ENCODE data around the gene GH1.
A peak's percentile ranks its signal among the peaks of the same experiment; 100 is the strongest.
"Not testable (repeated sequence)": the region's sequence is repeated elsewhere in the genome, so short reads cannot be mapped to it uniquely, and the experiment has no call there.

Gene GH1

DNA sequence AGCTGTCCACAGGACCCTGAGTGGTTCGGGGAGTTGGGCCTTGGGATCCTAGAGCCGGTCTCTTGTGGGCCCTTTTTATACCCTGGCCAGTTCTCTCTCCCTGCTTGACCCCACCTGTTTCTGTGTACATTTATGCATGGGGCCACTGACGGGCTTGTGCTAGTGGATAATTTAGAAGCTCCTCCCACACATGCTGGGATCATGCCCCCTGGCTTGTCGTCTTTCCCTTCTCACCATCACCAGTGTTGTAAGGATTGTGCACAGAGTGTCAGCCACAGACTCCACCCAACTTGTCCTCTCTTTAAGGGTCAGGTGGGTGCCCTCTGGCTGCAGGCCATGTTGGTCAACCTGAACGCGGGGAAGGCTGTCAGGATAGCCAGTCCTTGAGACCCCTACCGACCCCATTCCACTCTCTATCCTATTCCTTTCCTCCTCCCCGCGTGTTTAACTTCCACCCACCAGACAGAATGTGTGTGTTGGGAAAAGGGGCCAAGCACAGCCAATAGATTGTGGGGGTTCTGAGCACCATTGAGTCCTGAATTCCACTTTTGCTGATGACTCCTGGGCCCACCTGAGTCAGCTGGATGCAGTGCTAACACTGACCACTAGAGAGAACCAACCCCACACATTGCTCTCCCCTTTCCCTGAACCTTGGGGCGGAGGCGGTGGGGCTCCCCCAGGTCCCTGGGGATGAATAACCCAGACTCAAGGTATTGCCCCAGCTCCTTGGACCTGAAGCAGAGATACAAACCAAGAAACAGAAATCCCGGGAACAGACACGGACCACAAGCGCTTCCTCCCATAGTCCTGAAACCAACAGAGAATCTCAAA is 21.9 kb downstream of the GH1 start, which contains the start of gene CSH1:
Gene CSH1, minus strand, starts transcription at position 51 of the 831 bp plus-strand sequence. CDS start 63 bp downstream, outside the sequence.
- not testable (repeated sequence) for DNase-seq (ENCODE audit: low read depth)

DNA sequence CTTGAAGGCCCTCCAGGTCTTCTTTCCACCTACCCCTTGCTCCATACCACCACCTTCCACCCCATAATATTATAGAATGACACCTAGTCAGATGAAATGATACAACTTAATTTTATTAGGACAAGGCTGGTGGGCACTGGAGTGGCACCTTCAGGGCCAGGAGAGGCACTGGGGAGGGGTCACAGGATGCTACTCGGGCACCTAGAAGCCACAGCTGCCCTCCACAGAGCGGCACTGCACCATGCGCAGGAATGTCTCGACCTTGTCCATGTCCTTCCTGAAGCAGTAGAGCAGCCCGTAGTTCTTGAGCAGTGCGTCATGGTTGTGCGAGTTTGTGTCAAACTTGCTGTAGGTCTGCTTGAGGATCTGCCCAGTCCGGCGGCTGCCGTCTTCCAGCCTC is 23.8 kb downstream of the GH1 start:
- DNase-seq (ENCODE audit: low read depth): not testable (repeated sequence)

DNA sequence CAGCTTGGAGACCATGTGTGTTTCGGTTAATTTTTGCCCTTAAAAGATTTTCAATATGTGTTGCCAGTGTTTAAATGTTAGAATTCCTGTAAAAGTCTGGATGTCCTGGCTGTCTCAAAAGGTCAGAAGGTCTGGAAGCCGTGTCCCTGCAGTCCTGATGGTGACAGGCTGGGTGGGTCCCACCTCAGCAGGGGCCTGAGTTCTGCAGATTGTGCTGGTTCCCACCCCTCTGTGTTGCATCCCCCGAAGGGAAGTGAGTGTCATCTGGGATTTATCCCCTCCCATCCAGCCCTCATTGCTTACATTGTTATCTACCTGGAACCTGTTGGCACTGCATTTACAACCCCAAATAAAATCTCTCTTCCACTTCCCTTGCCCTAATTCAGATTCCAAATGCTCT is 24.6 kb downstream of the GH1 start:
- DNase-seq (ENCODE audit: low read depth): not testable (repeated sequence)

DNA sequence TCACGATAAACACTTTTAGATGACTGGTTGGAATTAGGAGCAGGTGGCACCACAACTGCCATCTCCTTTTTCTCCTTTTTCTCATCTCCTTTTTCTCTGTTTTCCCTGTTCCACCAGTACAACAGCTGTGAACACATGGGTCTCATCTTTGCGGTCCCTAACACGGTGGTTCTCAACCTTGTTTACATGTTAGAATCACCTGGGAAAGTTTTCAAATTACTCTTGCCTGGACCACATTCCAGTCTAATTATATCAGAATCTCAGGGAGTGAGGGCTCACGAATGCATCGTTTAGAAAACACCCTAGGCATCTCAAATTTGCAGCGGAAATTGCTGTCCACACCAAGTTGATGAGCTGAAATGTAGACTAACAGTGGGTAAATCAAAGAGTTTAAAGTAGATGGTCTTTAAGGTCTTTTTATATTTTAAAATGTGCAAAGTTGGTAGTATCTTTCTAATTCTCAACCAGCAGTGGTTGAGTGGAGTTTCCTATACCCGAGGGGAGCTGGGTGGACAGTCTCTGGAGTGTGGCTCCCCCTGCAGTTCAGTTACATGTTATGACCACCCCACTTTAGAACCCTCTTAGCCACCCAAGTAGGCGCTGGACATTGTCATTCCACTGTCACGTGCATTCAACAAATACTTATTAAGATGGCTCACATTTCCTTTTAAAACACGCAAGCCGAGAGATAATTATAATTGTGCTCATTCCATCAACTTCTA is 26.2 kb downstream of the GH1 start:
- not testable (repeated sequence) for DNase-seq (ENCODE audit: low read depth)

DNA sequence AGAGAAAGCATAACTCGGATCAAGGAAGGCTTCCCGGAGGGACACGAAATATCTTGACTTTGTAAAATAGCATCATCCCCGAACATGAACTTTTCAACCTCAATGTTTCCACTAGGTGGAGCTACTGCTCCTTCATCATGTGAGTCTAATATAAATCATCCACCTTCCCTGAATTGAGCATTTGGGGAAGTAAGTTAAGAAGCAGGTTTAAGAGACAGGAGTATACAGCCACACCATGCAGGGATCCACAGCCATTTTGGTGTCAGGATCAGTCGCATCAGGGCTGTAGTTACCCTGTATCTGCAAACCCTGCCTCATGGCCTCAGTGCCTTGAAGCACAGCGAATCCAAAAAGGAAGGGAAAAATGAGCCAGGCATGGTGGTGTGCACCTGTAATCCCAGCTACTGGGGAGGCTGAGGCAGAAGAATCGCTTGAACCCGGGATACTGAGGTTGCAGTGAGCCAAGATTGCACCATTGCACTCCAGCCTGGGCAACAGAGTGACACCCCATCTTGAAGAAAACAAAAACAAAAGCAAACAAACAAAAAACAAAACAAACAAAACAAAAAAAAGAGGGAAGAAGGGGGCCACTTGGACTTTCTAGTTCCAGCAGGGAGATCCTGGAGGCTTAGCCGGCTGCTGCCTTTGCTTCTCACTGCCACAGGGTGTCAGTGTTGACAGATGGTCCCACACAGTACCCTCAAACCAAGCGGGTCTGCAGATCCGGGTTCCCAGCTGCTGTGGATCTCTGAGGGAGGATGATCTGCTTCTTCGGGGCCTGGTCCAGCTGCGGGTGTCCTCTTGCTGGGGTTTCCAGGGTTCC is 29.4 kb downstream of the GH1 start:
- DNase-seq (ENCODE audit: low read depth): not testable (repeated sequence)

DNA sequence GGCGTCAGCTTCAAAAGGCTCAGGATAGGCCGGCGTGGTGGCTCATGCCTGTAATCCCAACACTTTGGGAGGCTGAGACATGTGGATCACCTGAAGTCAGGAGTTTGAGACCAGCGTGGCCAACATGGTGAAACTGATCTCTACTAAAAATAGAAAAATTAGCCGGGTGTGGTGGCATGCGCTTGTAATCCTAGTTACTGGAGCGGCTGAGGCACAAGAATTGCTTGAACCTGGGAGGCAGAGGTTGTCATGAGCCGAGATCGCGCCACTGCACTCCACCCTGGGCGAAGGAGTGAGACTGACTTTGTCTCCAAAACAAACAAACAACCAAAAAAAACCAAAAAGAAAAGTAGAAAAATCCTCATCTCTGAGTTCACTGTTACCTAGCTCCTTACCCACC is 33.5 kb downstream of the GH1 start:
- not testable (repeated sequence) for DNase-seq (ENCODE audit: low read depth)

DNA sequence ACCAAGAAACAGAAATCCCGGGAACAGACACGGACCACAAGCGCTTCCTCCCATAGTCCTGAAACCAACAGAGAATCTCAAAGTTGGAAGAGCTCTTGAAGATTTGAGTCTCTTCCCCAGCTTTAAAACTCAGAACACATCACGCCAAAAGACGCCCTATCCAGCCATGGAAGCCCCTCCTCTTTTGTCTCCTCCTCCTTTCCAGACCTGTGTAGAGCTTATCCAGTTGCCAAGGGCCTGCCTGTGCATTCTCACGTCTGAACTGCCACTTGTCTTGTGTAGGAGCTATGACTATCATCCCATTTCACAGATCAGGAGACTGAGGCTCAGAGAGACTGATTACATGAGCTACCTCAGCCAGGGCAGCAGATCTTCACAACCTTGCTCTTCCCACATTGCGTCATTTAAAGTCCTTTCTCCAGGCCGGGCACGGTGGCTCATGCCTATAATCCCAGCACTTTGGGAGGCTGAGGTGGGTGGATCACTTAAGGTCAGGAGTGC is 36.0 kb downstream of the GH1 start:
- not testable (repeated sequence) for DNase-seq (ENCODE audit: low read depth)

DNA sequence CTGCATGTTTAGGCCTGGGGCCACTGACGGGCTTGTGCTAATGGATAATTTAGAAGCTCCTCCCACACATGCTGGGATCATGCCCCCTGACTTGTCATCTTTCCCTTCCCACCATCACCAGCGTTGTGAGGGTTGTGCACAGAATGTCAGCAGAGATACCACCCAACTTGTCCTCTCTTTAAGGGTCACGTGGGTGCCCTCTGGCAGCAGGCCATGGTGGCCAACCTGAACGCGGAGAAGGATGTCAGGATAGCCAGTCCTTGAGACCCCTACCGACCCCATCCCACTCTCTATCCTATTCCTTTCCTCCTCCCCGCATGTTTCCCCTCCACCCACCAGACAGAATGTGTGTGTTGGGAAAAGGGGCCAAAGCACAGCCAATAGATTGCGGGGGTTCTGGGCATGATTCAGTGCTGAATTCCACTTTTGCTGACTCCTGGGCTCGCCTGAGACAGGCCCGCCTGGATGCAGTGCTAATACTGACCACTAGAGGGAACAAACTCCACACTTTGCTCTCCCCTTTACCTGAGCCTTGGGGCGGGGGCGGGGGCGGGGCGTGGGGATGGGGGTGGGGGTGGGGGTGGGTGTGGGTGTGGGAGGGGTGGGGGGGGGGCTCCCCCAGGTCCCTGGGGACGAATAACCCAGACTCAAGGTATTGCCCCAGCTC is 36.6 kb downstream of the GH1 start, which contains the start of gene GH2:
Gene GH2, minus strand, starts transcription at position 10 of the 667 bp plus-strand sequence. CDS start 143 bp downstream, outside the sequence.
- DNase-seq (ENCODE audit: low read depth): peak; percentile 38

DNA sequence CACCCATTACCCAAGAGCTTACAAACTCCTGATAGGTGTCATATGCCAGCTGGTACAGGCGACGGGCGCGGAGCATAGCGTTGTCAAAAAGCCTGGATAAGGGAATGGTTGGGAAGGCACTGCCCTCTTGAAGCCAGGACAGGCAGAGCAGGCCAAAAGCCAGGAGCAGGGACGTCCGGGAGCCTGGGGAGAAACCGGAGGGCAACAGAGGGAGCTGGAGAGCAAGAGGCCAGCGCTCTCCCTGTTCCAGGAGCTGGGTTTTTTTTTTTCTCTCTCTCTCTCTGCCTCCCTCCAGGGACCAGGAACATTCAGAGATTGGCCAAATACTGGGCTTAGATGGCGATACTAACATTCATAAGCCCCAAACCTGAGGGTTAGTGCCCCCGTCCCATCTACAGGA is 37.3 kb downstream of the GH1 start:
- DNase-seq (ENCODE audit: low read depth): not testable (repeated sequence)

DNA sequence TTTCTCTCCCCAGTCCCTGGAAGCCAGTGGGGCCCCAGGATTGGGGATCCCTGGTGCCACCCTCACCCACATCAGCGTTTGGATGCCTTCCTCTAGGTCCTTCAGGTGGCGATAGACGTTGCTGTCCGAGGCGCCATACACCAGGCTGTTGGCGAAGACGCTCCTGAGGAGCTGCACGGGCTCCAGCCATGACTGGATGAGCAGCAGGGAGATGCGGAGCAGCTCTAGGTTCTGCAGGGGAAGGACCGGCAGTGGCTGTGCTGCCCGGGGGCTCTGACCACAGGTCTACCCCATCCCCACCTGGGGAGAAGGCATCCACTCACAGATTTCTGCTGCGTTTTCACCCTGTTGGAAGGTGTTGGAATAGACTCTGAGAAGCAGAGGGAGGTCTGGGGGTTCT is 37.9 kb downstream of the GH1 start:
- no peak for DNase-seq (ENCODE audit: low read depth)

DNA sequence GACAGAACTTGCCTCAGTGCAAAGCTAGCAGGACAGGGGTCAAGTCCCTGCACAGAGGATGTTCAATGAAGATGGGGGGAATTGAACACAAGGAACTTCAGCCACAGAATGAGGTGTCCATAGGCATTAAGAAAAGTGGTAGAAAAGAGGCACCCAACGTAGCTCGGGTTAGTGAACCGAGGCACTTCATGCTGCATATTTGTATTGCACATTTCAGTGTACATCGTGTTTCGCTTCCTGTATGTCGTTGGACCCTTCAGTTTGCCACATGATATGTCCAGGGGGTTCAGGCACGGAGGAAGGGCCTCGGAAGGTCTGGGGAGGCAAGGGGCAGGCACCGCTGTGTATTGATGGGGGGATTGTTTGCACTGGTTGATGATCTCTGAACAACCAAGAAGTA is 40.2 kb downstream of the GH1 start:
- not testable (repeated sequence) for DNase-seq (ENCODE audit: low read depth)

DNA sequence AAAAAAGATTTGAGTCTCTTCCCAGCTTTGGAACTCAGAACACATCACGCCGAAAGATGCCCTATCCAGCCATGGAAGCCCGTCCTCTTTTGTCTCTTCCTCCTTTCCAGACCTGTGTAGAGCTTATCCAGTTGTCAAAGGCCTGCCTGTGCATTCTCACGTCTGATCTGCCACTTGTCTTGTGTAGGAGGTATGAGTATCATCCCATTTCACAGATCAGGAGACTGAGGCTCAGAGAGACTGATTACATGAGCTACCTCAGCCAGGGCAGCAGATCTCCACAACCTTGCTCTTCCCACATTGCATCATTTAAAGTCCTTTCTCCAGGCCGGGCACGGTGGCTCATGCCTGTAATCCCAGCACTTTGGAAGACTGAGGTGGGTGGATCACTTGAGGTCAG is 43.9 kb downstream of the GH1 start:
- not testable (repeated sequence) for DNase-seq (ENCODE audit: low read depth)

DNA sequence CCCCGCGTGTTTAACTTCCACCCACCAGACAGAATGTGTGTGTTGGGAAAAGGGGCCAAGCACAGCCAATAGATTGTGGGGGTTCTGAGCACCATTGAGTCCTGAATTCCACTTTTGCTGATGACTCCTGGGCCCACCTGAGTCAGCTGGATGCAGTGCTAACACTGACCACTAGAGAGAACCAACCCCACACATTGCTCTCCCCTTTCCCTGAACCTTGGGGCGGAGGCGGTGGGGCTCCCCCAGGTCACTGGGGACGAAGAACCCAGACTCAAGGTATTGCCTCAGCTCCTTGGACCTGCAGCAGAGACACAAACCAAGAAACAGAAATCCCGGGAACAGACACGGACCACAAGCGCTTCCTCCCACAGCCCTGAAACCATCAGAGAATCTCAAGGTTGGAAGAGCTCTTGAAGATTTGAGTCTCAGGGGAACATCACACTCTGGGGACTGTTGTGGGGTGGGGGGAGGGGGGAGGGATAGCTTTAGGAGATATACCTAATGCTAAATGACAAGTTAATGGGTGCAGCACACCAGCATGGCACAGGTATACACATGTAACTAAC is 44.5 kb downstream of the GH1 start:
- DNase-seq (ENCODE audit: low read depth): not testable (repeated sequence)

DNA sequence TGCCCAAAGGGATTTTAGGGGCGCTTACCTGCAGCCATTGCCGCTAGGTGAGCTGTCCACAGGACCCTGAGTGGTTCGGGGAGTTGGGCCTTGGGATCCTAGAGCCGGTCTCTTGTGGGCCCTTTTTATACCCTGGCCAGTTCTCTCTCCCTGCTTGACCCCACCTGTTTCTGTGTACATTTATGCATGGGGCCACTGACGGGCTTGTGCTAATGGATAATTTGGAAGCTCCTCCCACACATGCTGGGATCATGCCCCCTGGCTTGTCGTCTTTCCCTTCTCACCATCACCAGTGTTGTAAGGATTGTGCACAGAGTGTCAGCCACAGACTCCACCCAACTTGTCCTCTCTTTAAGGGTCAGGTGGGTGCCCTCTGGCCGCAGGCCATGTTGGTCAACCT is 45.1 kb downstream of the GH1 start, which contains the start of gene CSH2:
Gene CSH2, minus strand, starts transcription at position 101 of the 400 bp plus-strand sequence. Its CDS starts 63 bp downstream, at position 38.
- not testable (repeated sequence) for DNase-seq (ENCODE audit: low read depth)

DNA sequence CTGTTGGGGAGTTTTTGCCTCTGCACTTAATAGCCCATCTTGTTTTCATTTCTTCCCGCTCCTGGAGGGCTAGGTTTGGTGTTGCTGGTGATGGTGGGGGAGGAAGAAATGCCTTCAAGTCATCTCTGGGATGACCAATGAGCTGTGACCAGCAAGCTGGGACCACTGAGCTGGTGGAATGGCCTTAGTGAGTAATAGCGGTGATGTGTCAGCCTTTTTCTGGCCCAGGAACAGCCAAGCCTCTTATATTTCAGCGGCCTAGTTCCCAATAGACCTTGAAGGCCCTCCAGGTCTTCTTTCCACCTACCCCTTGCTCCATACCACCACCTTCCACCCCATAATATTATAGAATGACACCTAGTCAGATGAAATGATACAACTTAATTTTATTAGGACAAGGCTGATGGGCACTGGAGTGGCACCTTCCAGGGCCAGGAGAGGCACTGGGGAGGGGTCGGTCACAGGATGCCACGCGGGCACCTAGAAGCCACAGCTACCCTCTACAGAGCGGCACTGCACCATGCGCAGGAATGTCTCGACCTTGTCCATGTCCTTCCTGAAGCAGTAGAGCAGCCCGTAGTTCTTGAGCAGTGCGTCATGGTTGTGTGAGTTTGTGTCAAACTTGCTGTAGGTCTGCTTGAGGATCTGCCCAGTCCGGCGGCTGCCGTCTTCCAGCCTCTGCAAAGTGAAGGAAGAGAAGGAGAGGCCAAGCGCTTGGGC is 46.8 kb downstream of the GH1 start:
- DNase-seq (ENCODE audit: low read depth): not testable (repeated sequence)

DNA sequence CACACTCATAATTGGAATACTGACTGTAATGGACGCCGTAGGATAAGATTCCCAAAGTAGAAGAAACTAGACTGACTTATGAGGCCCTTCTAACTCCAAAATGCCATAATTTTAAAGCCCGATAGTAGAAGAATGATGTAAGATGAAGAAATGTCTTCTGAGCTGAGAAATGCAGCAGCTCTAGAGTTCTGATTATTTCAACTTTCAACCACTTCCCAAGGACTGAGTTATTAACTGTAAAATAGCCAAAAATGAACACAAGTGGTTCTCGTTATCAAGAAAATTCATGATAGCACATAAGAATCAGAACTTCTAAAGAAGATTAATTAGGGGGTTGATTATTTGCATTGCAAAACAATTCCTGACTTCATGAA is 48.4 kb downstream of the GH1 start:
- DNase-seq (ENCODE audit: low read depth): not testable (repeated sequence)

DNA sequence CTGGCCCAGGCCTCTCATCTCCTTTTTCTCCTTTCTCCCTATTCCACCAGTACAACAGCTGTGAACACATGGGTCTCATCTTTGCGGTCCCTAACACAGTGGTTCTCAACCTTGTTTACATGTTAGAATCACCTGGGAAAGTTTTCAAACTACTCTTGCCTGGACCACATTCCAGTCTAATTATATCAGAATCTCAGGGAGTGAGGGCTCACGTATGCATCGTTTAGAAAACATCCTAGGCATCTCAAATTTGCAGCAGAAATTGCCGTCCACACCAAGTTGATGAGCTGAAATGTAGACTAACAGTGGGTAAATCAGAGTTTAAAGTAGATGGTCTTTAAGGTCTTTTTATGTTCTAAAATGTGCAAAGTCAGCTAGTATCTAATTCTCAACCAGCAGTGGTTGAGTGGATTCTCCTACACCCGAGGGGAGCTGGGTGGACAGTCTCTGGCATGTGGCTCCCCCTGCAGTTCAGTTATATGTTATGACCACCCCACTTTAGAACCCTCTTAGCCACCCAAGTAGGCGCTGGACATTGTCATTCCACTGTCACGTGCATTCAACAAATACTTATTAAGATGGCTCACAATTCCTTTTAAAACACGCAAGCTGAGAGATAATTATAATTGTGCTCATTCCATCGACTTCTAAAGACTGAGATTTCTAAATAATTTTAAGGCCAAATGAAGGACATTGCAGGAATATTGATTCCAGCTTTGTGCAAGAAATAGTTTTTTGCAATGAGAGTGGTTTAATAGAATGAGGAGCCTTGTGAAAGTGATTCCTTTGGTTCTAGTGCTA is 48.9 kb downstream of the GH1 start:
- not testable (repeated sequence) for DNase-seq (ENCODE audit: low read depth)
